Inflammatory macrophage treated with lipopolysaccharide for 1 hour (primary cell): ENCODE measurements around the gene SLC35D3.
"Not testable (repeated sequence)": the region's sequence is repeated elsewhere in the genome, so short reads cannot be mapped to it uniquely, and the experiment has no call there.

ENCODE experiments used
- DNase-seq, 2 donors: peaks; one replicate each; pipeline ENCODE4 v3.0.0-alpha.2; 2020 to 2022

Gene SLC35D3

DNA sequence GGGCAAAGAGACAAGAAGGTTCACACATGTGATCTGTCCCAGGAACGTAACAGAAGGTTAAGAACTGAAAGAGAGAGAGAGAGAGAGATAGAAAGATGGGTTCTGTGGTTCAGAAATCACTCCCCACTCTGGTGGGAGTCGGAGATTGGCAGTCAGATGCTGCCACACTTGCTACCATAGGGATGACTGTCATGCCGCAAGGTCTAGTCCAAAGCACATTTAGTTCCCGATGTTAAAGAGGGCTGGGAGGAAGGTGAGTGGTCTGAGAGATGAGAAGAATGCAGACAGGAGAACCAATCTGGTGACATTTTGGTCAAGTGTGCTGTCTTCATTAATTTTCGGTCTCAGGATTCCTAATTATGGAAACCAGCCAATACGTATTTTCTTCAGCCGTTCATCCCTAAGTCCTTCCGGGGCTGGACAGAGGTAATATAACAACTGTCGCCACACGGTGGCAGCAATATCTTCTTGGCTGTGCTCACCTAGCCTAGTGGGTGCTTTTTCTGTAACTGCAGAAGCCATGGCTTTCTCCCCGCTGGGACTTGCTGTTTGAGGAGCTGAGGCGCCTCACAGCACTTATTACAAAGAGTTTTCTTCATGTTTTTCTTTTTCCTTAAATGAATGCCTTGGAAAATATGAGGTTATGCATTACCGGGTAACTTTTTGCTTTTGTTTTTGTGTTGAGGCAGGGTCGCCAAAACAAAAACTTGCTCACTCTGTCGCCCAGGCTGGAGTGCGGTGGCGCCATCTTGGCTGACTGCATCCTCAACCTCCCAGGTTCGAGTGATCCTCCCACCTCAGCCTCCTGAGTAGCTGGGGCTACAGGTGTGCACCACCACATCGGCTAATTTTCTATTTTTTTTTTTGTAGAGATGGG is 46.0 kb downstream of the SLC35D3 start:
- peak; percentile 39 to 76 for DNase-seq

GRCh38 chr6:136968837-136969236 is 46.7 kb downstream of the SLC35D3 start:
- DNase-seq, result no peak

- DNase-seq, result no peak
Measured at GRCh38 chr6:136969433-136969832, 47.3 kb downstream of the SLC35D3 start.

- DNase-seq, result no peak
Measured at GRCh38 chr6:136969930-136970329, 47.8 kb downstream of the SLC35D3 start.

GRCh38 chr6:136971609-136972008 is 49.5 kb downstream of the SLC35D3 start:
- no peak for DNase-seq

DNA sequence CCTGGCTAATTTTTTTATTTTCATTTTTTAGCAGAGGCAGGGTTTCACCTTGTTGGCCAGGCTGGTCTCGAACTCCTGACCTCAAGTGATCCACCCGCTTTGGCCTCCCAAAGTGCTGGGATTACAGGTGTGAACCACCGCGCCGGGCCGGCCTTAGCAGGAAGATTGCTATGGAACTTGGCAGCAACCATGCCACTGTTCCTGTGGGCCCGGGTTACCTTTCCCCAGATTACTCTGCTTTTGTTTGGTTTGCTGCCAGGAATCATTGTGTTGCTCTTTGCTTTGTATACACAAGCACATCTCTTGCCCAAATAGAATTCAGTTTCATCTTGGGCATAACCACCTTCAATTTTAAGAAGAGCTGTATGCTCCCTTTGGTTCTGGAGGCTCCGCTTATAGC is 51.7 kb downstream of the SLC35D3 start:
- DNase-seq, result not testable (repeated sequence)
